ENCODE data around the gene TRIAP1.

TRIAP1 gene

DNA sequence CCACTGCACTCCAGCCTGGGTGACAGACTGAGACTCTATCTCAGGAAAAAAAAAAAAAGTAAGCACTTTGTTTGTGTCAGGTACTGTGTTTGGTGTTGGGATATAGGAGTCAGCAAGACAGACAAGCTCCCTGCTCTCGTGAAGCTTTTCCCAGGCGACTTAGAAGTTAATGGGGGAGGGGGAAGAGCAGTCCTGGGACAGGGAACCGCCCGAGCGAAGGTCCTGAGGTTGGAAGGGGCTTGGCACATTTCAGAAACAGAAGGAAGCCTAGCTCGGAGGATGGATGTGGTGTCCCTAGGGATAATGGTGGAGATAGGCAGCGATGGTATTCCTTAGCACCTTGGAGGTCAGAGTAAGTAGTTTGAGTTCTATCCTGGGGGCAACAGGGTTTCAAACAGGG lies 16.8 kb downstream of the TRIAP1 start:
- no peak for DNase-seq (ENCODE audit: low read depth in 2 of 2)

- no peak for DNase-seq (ENCODE audit: low read depth in 2 of 2)
Measured at GRCh38 chr12:120428597-120429229, 17.5 kb downstream of the TRIAP1 start.

- no peak for DNase-seq (ENCODE audit: low read depth in 2 of 2)
Measured at GRCh38 chr12:120425797-120426196, 20.4 kb downstream of the TRIAP1 start.

DNA sequence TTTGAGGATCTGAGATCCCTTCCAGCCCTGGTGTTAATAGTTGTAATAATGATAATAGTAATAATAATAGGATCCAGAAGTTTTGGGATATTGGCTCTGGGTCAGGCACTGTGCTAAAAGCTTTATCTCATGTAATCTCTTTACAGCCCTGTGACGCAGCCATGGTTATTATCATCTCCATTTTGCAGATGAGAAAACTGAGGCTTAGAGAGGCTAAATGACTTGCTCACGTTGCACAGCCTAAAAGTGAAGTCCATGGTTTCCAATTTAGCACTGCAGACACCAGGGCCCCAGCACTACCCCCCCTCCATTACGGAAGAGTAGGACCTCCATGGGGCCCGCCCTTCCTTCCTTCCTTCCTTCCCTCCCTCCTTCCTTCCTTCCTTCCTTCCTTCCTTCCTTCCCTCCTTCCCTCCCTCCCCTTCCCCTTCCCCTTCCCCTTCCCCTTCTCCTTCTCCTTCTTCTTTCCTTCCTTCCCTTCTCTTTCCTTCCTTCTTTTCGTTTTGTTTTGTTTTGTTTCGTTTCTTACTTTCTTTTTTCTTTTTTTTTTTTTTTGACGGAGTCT lies 23.2 kb downstream of the TRIAP1 start:
- DNase-seq (ENCODE audit: low read depth in 2 of 2): no peak

DNA sequence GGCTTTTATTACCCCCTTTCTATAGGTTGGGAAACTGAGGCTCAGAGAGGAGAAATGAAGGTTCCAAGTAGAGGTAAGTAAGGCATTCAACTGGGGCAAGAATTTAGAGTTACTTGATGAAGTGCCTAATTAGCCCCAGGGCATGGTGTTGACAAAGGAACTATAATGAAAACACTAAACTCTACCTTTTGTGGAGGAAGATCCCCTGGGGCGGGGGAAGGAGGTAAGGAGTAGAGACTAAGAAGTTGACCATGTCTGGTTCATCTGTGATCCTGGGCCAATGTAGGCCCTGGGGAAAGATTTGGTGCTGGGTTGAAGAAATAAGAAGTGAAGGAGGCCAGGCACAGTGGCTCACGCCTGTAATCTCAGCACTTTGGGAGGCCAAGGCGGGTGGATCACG lies 24.5 kb downstream of the TRIAP1 start:
- no peak for DNase-seq (ENCODE audit: low read depth in 2 of 2)

DNA sequence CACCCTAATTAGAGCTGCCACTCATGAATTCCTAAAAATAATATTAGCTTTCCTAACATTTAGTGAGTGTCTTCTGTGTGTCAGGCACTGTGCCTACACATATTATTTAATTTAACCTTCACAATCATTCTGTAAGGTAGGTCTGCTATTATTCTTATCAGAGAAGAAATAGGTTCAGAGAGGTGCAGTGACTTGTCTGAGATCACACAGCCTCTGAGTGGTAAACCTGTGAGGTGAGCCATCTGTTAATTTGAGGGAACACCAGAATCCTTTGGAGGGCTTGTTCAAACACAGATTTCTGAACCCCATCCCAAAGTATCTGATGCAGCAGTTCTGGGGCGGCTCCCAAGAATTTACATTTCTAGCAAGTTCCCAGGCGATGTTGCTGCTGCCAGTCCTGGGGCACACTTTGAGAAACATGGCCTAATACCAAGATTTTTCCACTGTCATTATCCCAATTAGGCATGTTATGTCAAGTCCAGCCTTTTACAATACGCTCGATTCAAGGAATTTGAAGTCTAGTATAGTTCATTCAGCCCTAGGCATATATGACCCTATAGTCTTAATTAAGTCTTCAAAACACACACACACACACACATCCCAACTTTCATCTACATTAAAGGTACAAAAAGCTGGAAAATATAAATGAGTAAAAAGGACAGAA lies 28.1 kb downstream of the TRIAP1 start:
- no peak for DNase-seq (ENCODE audit: low read depth in 2 of 2)

DNA sequence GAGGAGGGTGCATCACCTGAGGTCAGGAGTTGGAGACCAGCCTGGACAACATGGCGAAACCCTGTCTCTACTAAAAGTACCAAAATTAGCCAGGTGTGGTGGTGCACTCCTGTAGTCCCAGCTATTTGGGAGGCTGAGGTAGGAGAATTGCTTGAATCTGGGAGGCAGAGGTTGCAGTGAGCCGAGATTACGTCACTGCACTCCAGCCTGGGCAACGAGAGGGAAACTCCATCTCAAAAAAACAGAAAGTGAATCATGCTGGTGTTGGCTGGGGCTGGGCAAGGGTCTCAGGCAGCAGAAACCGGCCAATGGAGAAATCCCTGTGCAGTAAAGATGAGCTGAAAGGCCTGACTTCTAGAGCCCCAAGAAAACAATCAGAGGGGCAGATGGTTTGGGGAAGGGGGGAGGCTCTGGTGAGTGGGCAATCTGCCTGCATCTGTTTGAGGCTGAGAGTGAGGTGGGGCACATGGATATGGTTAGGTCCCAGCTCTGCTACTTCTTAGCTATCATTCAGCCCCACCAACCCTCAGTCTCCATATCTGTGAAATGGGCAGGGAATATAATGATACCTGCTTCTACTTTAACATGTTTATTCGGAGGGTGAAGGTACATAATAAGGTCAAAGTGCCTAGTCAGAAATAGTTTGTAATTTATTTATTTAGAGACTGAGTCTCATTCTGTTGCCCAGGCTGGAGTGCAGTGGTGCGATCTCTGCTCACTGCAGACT lies 29.5 kb downstream of the TRIAP1 start:
- no peak for DNase-seq (ENCODE audit: low read depth in 2 of 2)

GRCh38 chr12:120413901-120414695 lies 32.1 kb downstream of the TRIAP1 start:
- no peak for DNase-seq (ENCODE audit: low read depth in 2 of 2)

GRCh38 chr12:120412421-120412820 lies 33.8 kb downstream of the TRIAP1 start:
- no peak for DNase-seq (ENCODE audit: low read depth in 2 of 2)

- no peak for DNase-seq (ENCODE audit: low read depth in 2 of 2)
Measured at GRCh38 chr12:120408771-120409170, 37.4 kb downstream of the TRIAP1 start.

- no peak for DNase-seq (ENCODE audit: low read depth in 2 of 2)
Measured at GRCh38 chr12:120406553-120406952, 39.6 kb downstream of the TRIAP1 start.

GRCh38 chr12:120406069-120406468 lies 40.1 kb downstream of the TRIAP1 start:
- no peak for DNase-seq (ENCODE audit: low read depth in 2 of 2)

DNA sequence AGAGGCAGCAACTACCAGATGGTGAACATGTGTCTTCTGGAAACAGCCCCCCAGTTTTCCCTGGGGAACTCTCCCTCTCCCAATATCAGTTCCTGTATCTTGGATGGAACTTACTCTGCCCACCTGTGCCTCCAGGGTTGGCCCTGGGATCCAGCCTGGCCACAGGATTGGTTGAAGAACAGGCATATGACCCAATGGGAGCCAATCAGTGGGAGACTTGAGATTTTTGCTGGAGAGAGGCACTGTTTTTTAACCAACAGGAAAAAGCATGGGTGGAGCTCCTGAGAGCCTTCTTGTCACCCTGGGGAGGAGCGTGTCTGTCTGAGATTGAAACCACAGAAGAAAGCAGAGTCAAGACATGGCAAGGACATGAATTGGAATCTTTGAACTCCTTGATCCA lies 41.9 kb downstream of the TRIAP1 start:
- no peak for DNase-seq (ENCODE audit: low read depth in 2 of 2)

- DNase-seq (ENCODE audit: low read depth in 2 of 2): no peak
Measured at GRCh38 chr12:120403869-120404268, 42.3 kb downstream of the TRIAP1 start.

DNA sequence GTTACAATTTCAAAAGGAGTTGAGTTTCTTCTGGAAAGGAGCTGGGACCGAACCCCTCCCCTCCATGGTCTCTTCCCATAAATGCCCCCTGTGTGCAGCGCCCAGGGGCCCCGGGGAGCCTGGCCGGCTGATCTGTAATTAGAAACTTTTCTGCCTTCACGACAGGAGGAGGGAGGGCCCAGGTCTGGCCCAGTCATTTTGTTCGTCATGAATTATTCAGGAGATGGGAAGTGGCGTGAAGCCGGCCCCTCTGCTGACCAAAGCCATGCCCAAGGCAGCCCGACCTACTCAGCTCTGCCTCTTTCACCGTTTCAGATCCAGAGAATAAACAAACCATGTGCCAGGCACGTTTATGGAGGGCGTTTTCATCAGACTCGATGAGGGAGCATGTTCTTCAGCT lies 44.0 kb downstream of the TRIAP1 start:
- no peak for DNase-seq (ENCODE audit: low read depth in 2 of 2)

DNA sequence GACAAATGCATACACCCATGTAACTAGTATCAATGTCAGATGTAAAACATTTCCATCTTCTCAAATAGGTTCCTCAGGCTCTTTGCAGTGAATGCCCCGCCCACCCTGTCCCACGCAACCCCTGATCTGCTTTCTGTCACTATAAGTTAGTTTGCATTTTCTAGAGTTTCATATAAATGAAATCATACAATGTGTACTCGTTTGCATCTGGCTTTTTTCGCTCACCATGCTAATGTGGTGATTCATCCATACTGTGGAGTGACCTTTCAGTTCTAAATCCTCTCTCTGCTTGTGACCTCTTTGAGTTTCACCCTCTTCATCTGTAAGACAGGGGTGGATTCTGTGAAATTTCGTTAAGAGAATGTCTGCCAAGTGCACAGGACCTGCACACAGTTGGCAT lies 46.7 kb downstream of the TRIAP1 start:
- peak; percentile 9 to 10 for DNase-seq (ENCODE audit: low read depth in 2 of 2)

GRCh38 chr12:120397824-120398540 lies 48.2 kb downstream of the TRIAP1 start:
- no peak for DNase-seq (ENCODE audit: low read depth in 2 of 2)

- DNase-seq (ENCODE audit: low read depth in 2 of 2): no peak
Measured at GRCh38 chr12:120394483-120395367, 51.5 kb downstream of the TRIAP1 start.
